RWPE2 (cell line): ENCODE results near the gene DUS2.
"Not testable (repeated sequence)": the region's sequence is repeated elsewhere in the genome, so short reads cannot be mapped to it uniquely, and the experiment has no call there.

Source experiments
- ATAC-seq: fragments of 200-7000 bp; cut with Tn5 transposase; 3 replicates; pipeline ENCODE4 v1.9.1; 2021; ENCODE audit warnings: low read depth
- DNase-seq: peaks from one replicate; pipeline ENCODE4 v3.0.0-alpha.2; 2020; ENCODE audit warnings: low spot score
- H3K27ac ChIP-seq: fragments of 450-650 bp; 2 replicates; pipeline ENCODE4 v1.5.1; 2017; ENCODE audit warnings: mild to moderate bottlenecking; ENCODE audit not compliant: poor library complexity, severe bottlenecking
- H3K27me3 ChIP-seq: fragments of 250-450 bp; sonication (Bioruptor Pico); 2 replicates; pipeline ENCODE4 v1.5.1; 2021; ENCODE audit warnings: mild to moderate bottlenecking, moderate library complexity; ENCODE audit not compliant: insufficient read depth, poor library complexity, severe bottlenecking
- H3K36me3 ChIP-seq: fragments of 250-450 bp; sonication (Bioruptor Pico); 2 replicates; pipeline ENCODE4 v1.5.1; 2020; ENCODE audit warnings: low read depth, mild to moderate bottlenecking, moderate library complexity
- H3K4me1 ChIP-seq: fragments of 250-450 bp; sonication (Bioruptor Pico); 2 replicates; pipeline ENCODE4 v1.5.1; 2021; ENCODE audit warnings: mild to moderate bottlenecking, moderate library complexity; ENCODE audit not compliant: insufficient read depth, poor library complexity, severe bottlenecking
- H3K4me3 ChIP-seq: fragments of 250-450 bp; sonication (Bioruptor Pico); 2 replicates; pipeline ENCODE4 v1.5.1; 2021; ENCODE audit warnings: mild to moderate bottlenecking, moderate library complexity; ENCODE audit not compliant: severe bottlenecking
- H3K9me3 ChIP-seq: fragments of 250-450 bp; sonication (Bioruptor Pico); 2 replicates; pipeline ENCODE4 v1.5.1; 2021; ENCODE audit warnings: mild to moderate bottlenecking, moderate library complexity; ENCODE audit not compliant: severe bottlenecking
- TF ChIP-seq, protein P1 (sequence below): fragments of 450-650 bp; IDR thresholded peaks from one replicate; pipeline ENCODE4 v1.5.1; 2017; ENCODE audit warnings: mild to moderate bottlenecking, moderate library complexity; ENCODE audit not compliant: poor library complexity, severe bottlenecking

DUS2 gene

DNA sequence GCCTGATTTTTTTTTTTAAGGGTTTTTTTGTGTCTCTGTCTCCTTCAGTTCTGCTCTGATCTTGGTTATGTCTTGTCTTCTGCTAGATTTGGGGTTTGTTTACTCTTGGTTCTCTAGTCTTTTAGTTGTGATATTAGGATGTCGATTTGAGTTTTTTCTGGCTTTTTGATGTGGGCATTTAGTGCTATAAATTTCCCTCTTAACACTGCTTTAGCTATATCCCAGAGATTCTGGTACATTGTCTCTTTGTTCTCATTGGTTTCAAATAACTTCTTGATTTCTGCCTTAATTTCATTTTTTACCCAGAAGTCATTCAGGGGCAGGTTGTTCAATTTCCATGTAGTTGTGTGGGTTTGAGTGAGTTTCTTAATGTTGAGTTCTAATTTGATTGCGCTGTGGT lies 87.5 kb downstream of the DUS2 start:
- not testable (repeated sequence) for H3K4me1 ChIP-seq, ATAC-seq, DNase-seq, H3K36me3 ChIP-seq, H3K27me3 ChIP-seq, H3K4me3 ChIP-seq, H3K27ac ChIP-seq
- H3K9me3 ChIP-seq = peaks cover 11% of the 10 kb centered on the region

DNA sequence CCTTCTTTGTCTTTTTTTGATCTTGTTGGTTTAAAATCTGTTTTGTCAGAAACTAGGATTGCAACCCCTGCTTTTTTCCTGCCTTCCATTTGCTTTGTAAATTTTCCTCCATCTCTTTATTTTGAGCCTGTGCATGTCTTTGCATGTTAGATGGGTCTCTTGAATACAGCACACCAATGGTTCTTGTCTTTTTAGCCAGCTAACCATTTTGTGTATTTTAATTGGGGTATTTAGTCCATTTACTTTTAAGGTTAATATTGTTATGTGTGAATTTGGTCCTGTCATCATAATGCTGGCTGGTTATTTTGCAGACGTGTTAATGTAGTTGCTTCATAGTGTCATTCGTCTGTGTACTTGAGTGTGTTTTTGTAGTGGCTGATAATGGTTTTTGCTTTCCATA lies 88.3 kb downstream of the DUS2 start:
- ATAC-seq (no peak), DNase-seq (no peak)
- Histone ChIP-seq H3K4me1 (no peaks in the 10 kb centered on the region), H3K9me3 (peaks cover 11% of the 10 kb centered on the region), H3K27me3 (no peaks in the 10 kb centered on the region), H3K27ac (no peak overlapping the region), H3K36me3 (no peaks in the 10 kb centered on the region), H3K4me3 (no peak overlapping the region)
- TF ChIP-seq, protein P1, sequence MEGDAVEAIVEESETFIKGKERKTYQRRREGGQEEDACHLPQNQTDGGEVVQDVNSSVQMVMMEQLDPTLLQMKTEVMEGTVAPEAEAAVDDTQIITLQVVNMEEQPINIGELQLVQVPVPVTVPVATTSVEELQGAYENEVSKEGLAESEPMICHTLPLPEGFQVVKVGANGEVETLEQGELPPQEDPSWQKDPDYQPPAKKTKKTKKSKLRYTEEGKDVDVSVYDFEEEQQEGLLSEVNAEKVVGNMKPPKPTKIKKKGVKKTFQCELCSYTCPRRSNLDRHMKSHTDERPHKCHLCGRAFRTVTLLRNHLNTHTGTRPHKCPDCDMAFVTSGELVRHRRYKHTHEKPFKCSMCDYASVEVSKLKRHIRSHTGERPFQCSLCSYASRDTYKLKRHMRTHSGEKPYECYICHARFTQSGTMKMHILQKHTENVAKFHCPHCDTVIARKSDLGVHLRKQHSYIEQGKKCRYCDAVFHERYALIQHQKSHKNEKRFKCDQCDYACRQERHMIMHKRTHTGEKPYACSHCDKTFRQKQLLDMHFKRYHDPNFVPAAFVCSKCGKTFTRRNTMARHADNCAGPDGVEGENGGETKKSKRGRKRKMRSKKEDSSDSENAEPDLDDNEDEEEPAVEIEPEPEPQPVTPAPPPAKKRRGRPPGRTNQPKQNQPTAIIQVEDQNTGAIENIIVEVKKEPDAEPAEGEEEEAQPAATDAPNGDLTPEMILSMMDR = no peak

DNA sequence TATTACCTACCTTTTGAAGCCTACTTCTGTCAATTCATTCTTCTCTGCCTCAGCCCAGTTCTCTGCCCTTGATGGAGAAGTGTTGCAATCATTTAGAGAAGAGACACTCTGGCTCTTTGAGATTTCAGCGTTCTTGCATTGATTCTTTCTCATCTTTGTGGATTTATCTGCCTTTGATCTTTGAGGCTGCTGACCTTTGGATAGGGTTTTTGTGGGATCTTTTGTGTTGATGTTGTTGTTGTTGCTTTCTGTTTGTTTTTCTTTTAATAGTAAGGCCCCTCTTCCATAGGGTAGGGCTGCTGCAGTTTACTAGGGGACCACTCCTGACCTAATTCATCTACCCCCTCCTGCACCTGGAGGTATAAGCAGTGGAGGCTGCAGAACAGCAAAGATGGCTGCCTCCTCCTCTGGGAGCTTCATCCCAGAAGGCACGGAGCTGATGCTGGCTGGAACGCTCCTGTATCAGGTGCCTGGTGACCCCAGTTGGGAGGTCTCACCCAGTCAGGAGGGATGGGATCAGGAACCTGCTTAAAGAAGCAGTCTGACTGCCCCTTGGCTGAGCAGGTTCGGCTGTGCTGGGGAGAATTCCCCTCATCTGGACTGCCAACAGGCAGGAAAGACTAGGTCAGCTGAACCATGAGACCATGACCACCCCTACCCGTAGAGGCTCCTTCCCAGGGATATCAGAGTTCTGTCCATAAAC lies 90.1 kb downstream of the DUS2 start:
- no peak for ATAC-seq
- H3K27ac ChIP-seq = no peak overlapping the region
- peaks cover 9% of the 10 kb centered on the region for H3K9me3 ChIP-seq
- H3K4me1 ChIP-seq = no peaks in the 10 kb centered on the region
- no peak for DNase-seq
- H3K36me3 ChIP-seq = no peaks in the 10 kb centered on the region
- H3K27me3 ChIP-seq = no peaks in the 10 kb centered on the region
- TF ChIP-seq, protein P1 = no peak
- H3K4me3 ChIP-seq = no peak overlapping the region

DNA sequence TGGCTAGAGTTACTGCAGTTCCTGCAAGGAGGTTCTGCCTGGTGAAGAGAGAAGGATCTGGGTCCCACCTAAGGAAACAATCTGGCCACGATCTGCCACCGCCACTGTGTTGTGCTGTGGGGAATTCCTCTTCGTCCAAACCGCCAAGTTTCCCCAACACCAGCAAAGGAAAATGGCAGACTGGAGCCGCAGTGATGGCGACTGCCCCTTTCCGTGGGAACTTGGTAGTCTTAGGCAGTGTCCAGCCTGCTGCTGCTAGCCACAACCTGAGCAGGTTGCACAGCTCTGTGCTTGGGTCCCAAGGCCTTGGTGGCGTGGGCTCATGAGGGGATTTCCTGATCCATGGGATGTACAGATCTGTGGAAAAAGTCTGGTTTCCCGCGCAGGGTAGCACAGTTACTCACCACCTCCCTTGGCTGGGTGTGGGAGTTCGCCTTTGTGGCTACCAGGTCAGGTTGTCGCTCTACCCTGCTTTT lies 90.7 kb downstream of the DUS2 start:
- Histone ChIP-seq H3K36me3 (no peaks in the 10 kb centered on the region), H3K4me3 (no peak overlapping the region), H3K4me1 (no peaks in the 10 kb centered on the region), H3K27me3 (no peaks in the 10 kb centered on the region), H3K27ac (no peak overlapping the region), H3K9me3 (peaks cover 4% of the 10 kb centered on the region)
- TF ChIP-seq, protein P1 = no peak
- ATAC-seq (no peak), DNase-seq (no peak)

DNA sequence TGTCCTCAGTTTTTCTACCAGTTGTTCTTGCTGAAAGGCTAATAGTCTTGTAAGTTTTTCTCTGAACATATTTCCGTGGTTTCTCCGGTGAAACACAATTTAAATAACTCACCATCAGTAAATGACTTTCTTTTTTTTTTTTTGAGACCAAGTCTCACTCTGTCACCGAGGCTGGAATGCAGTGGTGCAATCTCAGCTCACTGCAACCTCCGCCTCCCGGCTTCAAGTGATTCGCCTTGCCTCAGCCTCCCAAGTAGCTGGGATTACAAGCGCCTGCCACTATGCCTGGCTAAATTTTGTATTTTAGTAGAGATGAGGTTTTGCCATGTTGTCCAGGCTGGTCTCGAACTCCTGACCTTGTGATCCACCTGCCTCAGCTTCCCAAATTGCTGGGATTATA lies 91.9 kb downstream of the DUS2 start:
- not testable (repeated sequence) for DNase-seq, H3K4me1 ChIP-seq, H3K4me3 ChIP-seq

DNA sequence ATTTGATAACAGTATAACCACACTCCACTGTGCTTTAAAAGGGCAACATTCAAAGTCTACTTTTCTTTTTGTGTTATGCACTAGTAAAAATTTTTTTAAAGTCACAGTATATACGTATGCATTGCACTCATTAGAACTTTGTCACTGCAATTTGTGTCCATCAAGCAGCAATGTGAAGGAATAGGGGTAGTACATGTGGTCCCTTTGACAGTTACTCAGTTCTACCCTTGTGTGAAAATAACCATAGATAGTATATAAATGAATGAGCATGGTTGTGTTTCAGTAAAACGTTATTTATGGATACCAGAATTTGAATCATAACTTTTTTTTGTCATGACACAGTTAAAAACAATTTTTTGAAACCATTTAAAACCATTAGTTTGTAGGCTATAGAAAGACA lies 92.8 kb downstream of the DUS2 start:
- TF ChIP-seq, protein P1 = no peak
- no peak overlapping the region for H3K27ac ChIP-seq
- H3K27me3 ChIP-seq = no peaks in the 10 kb centered on the region
- no peak for DNase-seq
- no peaks in the 10 kb centered on the region for H3K9me3 ChIP-seq
- no peak overlapping the region for H3K4me3 ChIP-seq
- H3K4me1 ChIP-seq = no peaks in the 10 kb centered on the region
- no peaks in the 10 kb centered on the region for H3K36me3 ChIP-seq
- ATAC-seq = no peak

More for the DNA sequence above, 91.9 kb downstream of the DUS2 start:
- not testable (repeated sequence) for H3K36me3 ChIP-seq, H3K9me3 ChIP-seq, H3K27ac ChIP-seq, ATAC-seq, H3K27me3 ChIP-seq
